HG03108 (cell line): ENCODE measurements around the gene GIPC2.

Experiments
- ATAC-seq: cut with Tn5 transposase; IDR thresholded peaks from one replicate; pipeline ENCODE4 v1.9.1; 2021; ENCODE audit warnings: moderate library complexity; ENCODE audit not compliant: unreplicated experiment

The GIPC2 gene

DNA sequence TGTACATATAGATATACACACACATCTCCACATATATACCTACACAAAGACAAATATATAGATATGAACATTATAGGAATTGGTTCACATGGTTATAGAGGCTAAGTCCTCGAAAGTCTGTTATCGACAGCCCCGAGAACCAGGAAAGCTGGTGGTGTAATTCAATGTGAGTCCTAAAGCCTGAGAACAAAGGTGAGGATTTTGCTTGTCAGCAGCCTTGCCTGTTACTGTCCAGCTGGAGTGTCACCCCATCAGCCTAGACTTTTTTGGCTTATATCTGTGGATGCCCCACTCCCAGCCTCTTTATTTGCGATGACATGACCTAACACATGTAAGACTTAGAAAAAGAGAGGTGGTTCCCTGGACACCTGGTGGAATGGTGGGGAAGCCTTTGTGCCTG is 97.0 kb downstream of the GIPC2 start:
- ATAC-seq = no peak

DNA sequence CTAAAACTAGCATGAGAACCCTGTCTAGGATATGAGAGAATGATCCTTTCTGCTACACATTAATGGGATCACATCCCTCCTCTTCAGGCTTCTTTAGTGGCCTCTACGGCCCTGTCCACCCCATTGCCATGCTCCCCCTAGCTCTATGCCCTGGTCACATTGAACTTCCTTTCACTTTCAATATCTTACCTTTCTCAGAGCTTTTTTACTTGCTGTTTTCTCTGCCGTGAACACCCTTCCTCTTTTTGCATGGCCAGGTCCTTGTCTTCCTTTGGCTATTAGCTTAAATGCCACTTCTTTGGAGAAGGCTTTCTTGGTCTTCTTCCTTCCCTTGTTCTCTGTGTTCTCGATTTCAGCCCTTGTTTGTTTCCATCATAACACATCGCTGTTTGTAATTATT is 97.4 kb downstream of the GIPC2 start:
- peak; percentile 88 for ATAC-seq

DNA sequence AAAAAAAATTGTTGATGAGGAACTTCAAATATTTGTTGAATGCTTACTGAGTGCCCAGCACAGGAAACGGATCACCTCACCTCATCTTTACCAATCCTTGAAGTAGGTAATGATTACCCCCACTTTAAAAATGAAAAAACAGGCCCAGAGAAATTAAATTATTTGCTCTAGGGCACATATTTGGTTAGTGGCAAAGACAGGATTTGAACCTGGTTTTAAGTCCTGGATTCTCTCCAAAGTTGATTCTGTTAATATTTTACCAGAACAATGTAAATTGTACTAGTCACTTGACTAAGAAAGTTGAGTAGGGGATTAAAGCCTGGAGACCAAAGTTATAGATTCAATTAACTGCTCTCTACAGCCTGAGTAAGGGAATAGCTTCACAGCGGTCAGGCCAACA is 97.9 kb downstream of the GIPC2 start:
- no peak for ATAC-seq

DNA sequence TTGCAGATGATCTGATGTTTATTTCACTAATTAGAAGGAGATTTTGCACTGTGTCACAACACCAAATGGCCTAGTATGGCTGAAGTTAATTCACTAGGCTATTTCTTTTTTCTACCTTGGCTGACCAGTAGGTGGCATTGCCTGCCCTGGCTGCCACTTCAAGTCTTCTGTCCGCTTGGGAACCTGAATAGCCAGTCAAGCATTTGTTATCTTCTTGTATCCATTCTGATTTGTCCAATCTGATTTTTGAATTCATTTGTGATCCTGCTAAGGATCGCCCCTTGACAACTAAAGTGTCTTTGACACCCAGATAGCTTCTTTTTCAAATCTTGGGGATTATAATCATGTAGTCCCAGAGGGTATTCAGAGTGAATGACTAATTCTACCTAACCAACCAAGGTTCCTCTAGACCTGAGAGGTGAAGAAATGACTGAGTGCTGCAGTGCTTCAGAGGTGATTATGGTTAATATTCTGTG is 99.4 kb downstream of the GIPC2 start:
- peak; percentile 53 for ATAC-seq

DNA sequence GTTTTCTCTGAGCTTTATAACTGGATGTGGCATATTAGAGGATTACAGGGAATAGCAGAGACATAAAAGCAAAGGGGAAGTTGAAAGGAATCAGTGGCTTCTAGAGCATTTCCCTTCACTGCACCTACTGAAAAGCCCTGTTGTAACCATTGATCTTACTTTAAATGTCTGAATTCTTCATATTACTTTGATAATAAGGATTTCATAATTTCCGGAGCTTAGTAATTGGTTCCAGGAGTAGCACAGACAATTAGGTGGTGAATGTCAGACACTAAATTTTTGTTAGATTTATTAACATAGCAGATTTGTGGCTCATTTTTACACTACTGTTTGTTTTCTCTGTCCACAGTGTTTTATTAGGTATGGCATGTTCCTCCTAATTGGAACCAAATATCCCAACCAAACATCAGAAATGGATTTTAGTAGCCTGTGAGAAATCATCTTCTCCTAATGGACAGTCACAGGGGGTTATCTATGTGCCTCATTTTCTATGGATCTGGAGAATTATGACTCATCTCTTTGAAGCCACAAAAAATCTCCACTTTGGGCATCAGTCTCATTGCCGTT is 100.5 kb downstream of the GIPC2 start:
- ATAC-seq = no peak

DNA sequence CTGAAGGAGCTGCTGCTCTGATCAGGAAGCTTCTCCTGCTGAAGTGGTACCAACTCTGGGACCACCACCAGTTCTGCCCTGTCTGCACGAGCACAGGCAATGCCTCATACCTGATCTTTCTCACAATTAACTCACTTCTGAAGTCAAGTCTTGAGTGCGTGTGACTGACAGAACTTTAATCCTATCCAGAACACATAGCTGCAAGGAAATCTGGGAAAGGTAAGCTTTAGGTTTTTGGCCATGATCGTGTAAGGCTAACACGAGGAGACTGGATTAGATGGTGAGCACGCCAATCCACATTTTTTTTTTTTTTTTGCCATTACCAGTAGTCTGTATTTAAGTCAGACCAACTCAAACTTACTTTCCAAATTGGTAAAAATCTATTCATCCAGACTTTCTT is 101.3 kb downstream of the GIPC2 start:
- ATAC-seq = no peak

DNA sequence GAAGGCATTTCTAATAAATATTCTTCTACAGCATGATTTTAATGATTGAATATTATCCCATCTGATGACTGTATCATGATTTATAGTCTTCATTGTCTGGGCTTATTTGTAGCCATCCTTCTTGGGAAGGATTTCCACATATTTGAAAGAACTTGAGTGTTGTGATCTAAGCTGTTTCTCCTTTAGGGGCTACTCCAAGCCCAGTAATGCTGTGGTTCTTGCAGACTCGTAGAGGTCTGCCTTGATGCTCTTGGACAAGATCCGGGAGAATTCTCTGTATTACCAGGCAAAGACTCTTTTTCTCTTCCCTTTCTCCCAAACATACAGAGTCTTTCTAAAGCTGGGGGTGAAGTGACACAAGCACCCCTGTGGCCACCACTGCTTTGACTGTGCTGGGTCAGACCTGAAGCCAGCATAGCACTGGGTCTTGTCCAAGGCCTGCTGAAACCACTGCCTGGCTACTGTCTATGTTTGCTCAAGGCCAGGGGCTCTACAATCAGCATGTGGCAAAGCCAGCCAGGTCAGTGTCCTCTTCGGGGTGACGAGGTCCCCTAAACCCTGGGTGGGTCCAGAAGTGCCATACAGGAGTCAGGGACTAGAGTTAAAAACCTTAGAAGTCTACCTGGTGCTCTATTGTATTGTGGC is 107.4 kb downstream of the GIPC2 start:
- ATAC-seq = no peak

DNA sequence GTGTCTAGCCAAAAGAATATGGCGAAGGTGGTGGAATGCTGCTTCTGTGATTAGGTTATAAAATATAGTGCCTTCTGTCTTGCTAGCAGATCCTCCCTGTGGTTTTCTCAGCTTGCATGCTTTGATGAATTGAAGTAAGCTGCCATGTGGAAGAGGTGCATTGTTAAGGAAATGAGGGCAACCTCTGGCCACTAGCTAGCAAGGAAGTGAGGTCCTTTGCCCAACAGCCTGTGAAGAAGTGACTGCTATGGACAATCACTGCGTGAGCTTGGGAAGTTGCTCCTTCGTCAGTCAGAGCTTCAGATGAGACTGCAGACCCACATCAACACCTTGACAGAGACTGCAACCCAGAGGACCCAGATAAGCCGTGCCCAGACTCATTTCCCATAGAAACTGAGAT is 109.4 kb downstream of the GIPC2 start:
- no peak for ATAC-seq

DNA sequence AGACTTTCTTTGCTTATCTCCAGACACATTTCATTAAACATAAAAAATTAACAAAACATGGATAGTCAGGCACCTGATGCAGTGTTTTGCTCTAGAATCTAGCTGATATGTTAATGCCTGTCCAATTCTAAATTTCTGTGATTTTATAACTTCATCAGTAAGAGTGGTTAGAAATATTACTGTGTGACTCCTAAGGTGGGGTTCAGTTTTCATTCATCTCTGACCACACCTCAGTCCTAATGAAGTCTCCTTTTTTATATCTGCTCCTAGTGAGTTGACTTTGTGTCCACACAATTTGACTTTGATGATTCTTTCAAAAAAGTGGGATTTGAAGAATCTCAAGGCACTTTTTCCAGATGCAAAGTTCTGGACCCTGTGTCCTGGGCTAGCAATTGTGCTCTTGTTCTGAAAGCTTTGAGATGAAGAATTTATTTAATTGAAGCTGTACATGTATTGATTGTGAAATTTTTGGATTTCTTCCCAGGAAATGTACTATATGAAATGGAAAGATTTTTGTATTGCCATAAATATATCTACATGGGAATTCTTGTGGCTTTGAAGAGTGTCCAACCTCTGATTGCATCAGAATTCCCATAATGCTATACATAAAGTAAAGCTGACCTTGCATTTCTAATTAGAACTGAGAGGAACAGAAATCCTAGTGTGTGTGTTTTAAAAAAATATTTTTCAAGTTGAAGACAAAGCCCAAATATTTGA is 111.2 kb downstream of the GIPC2 start:
- ATAC-seq = no peak

DNA sequence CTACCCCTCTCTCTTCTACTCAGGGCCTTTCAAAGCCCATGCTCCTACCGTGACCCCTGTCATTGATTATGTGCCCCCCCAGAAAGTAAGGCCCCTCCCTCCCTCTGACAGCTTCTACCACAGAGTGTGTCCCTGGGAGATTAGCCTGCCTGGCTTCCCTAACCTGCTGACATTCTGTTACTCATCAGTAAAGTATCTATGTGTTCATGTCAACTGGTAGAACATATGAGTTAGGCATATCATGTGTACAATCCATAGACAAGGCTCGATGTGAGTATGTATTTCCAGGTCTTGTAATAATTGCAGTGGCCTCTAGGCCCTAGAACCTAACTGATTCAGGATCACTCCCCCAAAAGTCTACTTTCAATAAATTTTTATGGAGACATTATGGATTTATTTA is 120.0 kb downstream of the GIPC2 start:
- ATAC-seq = no peak

DNA sequence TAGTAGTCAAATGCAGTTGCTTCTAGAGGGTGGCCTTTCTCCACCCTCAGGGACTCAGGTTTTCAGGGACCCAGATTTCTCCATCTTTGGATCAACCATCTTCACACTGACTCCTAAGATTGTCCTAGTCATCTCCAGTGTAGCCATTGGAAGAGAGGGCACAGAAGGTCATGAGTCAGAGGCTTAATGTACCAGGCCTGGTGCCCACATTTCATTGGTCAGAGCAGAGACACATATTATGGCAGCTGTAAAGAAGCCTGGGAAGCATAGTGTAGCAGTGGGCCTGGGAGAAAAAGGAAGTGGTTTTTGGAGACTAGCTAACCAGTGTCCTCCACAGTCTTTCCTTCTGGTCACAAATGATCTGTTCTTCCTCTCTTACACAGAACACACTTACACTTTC is 122.5 kb downstream of the GIPC2 start:
- no peak for ATAC-seq

DNA sequence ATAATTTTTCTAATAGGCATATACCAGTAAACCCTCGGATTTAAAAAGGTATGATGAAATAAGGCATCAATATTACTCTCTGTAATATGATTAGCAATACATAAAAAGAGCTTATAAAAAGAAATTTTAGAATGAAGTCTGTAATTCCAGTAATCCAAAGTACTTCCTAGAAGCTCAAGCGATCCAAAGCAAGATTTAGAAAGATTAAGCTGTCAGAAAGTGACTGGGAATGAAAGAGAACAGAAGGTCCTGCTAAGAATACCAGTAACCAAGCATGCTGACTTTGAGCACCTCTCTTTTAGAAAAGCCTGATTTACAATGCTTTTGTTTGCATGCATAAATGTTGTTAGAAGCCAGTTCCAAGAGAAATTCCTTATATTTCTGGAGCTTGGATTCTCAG is 125.1 kb downstream of the GIPC2 start:
- ATAC-seq = no peak

DNA sequence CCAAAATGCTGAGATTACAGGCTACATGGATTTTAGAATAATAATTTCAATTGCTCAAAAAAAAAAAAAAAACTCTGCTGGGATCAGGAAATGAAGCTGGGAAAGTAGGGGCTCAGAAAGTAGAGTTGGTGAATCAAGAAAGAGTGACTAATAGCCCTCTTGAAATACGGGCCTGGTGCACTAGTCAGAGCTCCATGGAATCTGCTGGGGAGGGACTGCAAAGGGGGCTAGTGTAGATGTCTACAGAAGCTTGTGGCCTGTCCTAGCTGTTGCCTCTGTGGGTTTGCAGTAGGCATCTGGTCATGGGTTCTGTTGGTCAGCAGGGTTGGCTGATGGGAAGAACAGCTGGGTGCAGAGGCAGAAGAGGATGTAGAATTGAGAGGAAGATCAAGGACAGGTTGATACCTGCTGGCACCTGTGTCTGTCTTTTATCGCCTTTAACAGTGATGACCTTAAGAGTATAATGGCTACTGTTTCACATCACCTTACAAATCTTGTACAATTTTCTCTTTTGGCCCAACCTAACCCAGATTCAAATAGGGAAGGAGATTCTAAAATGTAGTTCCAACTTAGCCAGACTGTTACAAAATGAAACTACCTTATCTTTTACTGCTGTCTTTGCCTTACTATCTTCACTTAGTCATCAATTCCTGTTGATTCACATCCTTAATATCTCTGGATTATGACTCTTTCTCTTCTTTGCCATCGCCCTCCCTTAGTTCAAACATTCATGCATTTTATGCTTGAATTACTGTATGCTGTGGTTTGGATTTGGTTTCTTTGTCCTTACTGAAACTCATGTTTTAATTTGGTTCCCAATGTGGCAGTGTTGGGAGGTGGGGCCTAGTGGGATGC is 126.2 kb downstream of the GIPC2 start:
- no peak for ATAC-seq

DNA sequence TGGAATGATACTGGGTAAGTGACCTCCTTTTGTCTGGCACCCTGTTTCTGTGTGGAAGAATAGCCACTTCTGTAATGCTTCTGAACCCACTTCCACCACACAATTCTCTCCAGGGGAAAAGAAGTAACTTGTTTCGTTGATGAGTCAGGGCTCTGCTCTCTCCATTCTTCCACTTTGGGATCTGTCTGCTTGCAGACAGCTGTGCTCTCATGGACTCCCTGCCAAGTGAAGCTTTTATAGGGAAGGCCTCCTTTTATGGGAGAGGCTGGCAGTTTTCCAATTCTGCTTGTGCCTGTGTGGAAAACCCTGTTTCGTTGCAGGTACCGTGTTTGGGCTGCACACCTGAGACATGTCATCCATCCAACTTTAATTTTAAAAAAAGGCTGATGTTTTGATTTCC is 130.7 kb downstream of the GIPC2 start:
- no peak for ATAC-seq

DNA sequence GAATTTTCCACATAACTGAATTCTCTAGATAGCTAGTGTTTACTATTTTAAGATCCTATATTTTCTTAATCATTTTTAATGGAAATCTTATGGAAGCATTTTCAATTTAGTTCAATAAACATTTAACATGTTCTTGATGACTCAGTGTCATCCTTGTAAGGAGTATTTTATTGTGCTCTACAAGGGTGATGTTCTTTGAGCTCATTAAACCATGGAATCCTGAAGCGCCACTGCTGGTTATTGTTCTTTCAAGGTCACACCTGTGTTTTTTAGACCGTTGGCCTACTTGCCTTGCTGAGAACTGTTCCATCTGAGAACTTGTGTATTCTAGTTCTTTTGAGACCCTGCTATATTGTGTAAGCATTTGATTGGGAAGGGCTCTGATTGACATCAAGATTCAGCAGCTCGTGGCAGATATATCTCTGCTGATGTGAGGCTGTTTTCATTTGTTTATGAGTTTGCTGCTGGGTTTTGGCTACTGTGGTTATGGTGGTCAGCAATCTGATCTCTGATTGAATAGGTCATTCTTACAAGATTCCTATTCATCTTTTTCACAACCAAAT is 132.0 kb downstream of the GIPC2 start:
- ATAC-seq = no peak

DNA sequence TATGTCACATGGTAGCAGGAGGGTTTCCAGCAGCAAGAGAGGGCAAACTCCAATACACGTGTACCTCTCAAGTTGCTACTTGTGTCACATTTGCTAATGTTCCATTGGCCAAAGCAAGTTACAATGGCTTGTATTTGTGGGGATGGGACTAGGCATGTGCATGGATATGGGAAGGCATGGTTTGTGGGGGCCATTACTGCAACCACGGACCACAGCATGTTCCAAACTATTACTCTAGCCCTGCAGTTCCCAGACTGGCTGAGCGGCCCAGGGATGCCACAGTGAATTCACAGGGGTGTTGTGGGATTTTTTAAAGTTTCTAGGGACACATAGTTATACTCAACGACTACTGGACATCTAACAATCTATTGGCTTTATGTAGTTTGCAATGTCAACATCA is 133.1 kb downstream of the GIPC2 start:
- no peak for ATAC-seq

DNA sequence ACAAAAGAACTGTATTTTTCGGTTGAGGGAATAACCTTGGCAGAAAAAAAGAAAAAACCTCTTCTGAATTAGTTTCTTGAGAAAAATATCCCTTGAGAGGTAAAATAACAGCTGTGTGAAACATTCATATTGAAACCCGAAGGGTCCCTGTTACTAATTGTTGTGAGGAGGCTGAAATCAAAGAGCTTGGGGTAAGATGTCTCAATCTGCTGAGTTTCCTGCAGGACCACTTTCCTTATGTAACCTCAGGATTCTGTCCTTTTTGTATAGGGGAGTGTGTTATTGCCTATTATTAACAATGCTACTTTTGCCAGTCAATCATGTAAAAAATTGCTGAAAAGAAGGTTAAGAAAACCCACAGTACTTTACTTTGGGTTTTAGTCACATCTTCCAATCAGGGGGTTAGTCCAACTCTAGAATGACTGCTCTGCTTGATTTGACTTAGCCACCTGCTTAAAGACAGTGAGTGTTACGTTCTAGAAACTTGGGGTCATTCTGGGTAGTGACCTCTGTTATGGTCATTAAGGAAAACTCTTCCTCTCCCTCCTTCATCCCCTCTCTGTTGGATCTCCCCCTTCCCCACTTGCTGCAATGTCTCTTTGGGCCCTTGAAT is 138.8 kb downstream of the GIPC2 start:
- no peak for ATAC-seq
